Esophagus (tissue), 2 donors: ENCODE results near the gene ERCC8. TPM values are rescaled to one million over a fixed set of nuclear protein-coding genes. Genes with fewer than 3 reads are reported as not detected.

Experiments used
- H3K27ac ChIP-seq, 2 donors: one replicate each; pipeline ENCODE4 v1.5.1; 2013; ENCODE audit warnings: low read depth in 2 of 2, mild to moderate bottlenecking in 2 of 2, inconsistent platforms in 1 of 2, low read length in 1 of 2, moderate library complexity in 1 of 2
- H3K27me3 ChIP-seq, 2 donors: one replicate each; pipeline ENCODE4 v1.6.1; 2013; ENCODE audit warnings: low read length in 2 of 2, control low read depth in 1 of 2, mild to moderate bottlenecking in 1 of 2; ENCODE audit not compliant: insufficient read depth in 2 of 2, control insufficient read depth in 1 of 2
- H3K36me3 ChIP-seq, 2 donors: one replicate each; pipeline ENCODE4 v1.6.1; 2013; ENCODE audit warnings: low read length in 1 of 2; ENCODE audit not compliant: control insufficient read depth in 2 of 2, insufficient read depth in 2 of 2
- H3K4me1 ChIP-seq, 2 donors: one replicate each; pipeline ENCODE4 v1.6.1; 2013; ENCODE audit warnings: low read length in 1 of 2; ENCODE audit not compliant: control insufficient read depth in 2 of 2, insufficient read depth in 2 of 2
- H3K4me3 ChIP-seq, 2 donors: one replicate each; pipeline ENCODE4 v1.5.1; 2013; ENCODE audit warnings: low read length in 2 of 2, mild to moderate bottlenecking in 2 of 2, low read depth in 1 of 2, moderate library complexity in 1 of 2
- H3K9me3 ChIP-seq, 2 donors: one replicate each; pipeline ENCODE4 v1.6.1; 2013; ENCODE audit warnings: mild to moderate bottlenecking in 2 of 2, low read depth in 1 of 2, low read length in 1 of 2, moderate library complexity in 1 of 2; ENCODE audit not compliant: control insufficient read depth in 2 of 2, insufficient read depth in 1 of 2
- WGBS, 2 donors: extraction: QIAGEN DNeasy Blood & Tissue Kit; methylation state at CpG; one replicate each; pipeline ENCODE4 v1.1.7; 2013; 5-methylcytosine and 5-hydroxymethylcytosine counted together
- polyA plus RNA-seq, 2 donors: library from polyadenylated mRNA; stranded (reverse); fragments of 200-250 nt; gene quantifications; one replicate each; pipeline ENCODE4 v1.2.3, GENCODE V29; 2013
- donor health status: healthy with polysubstance abuse.
- donor health status: Bipolar disorder and iron deficiency.

Gene ERCC8
- polyA plus RNA-seq, 2 donors: 2.5 to 4.2 TPM

- H3K4me1 ChIP-seq: peaks cover 0 to 5% of the 10 kb centered on the region in 2 donors
- no peaks in the 10 kb centered on the region for H3K36me3 ChIP-seq
- H3K4me3 ChIP-seq: no peak overlapping the region
- H3K27me3 ChIP-seq: no peaks in the 10 kb centered on the region
- no peaks in the 10 kb centered on the region for H3K9me3 ChIP-seq
- H3K27ac ChIP-seq: no peak overlapping the region
- WGBS, 2 donors: 92 to 93% methylated on average over 1 of the region's 1 CpG
Observed at GRCh38 chr5:60846298-60846697, 98.6 kb downstream of the ERCC8 start.

GRCh38 chr5:60843936-60844905 lies 100.6 kb downstream of the ERCC8 start, which contains the start of gene ELOVL7:
Gene ELOVL7 (minus strand): TSS chr5:60844269. CDS start chr5:60787397, 56,872 bp downstream.
- no peaks in the 10 kb centered on the region for H3K27me3 ChIP-seq
- H3K36me3 ChIP-seq: no peaks in the 10 kb centered on the region
- H3K27ac ChIP-seq: no peak within 1 kb of the TSS
- H3K4me1 ChIP-seq: peaks cover 0 to 5% of the 10 kb centered on the region in 2 donors
- H3K4me3 ChIP-seq: peak within 1 kb of the TSS; percentile 64 to 69
- no peaks in the 10 kb centered on the region for H3K9me3 ChIP-seq
- WGBS, 2 donors: 1% methylated on average over 69 to 87 of the region's 87 CpGs

GRCh38 chr5:60843386-60843935 lies 101.4 kb downstream of the ERCC8 start:
- H3K36me3 ChIP-seq: no peaks in the 10 kb centered on the region
- WGBS, 2 donors: 0% methylated on average over 42 to 49 of the region's 49 CpGs
- no peaks in the 10 kb centered on the region for H3K27me3 ChIP-seq
- no peak overlapping the region for H3K27ac ChIP-seq
- peak overlapping the region; percentile 64 to 69 for H3K4me3 ChIP-seq
- H3K4me1 ChIP-seq: peaks cover 0 to 5% of the 10 kb centered on the region in 2 donors
- no peaks in the 10 kb centered on the region for H3K9me3 ChIP-seq

- Histone ChIP-seq H3K27me3 (no peaks in the 10 kb centered on the region), H3K4me1 (peaks cover 0 to 5% of the 10 kb centered on the region in 2 donors), H3K4me3 (peak overlapping the region; percentile 64 to 69), H3K27ac (no peak overlapping the region), H3K36me3 (no peaks in the 10 kb centered on the region), H3K9me3 (no peaks in the 10 kb centered on the region)
- WGBS, 2 donors: 8 to 11% methylated on average over 26 of the region's 26 CpGs
Observed at GRCh38 chr5:60842871-60843385, 101.9 kb downstream of the ERCC8 start.

- Histone ChIP-seq H3K9me3 (no peaks in the 10 kb centered on the region), H3K4me1 (peaks cover 0 to 5% of the 10 kb centered on the region in 2 donors), H3K36me3 (no peaks in the 10 kb centered on the region), H3K27ac (no peak overlapping the region), H3K27me3 (no peaks in the 10 kb centered on the region), H3K4me3 (no peak overlapping the region)
- 84 to 85% methylated on average over 2 of the region's 2 CpGs for WGBS, 2 donors
Observed at GRCh38 chr5:60841361-60841760, 103.5 kb downstream of the ERCC8 start.

- WGBS, 2 donors: 56 to 60% methylated on average over 3 of the region's 3 CpGs
- H3K27ac ChIP-seq: no peak overlapping the region
- H3K4me1 ChIP-seq: no peaks in the 10 kb centered on the region
- no peaks in the 10 kb centered on the region for H3K36me3 ChIP-seq
- no peaks in the 10 kb centered on the region for H3K27me3 ChIP-seq
- H3K9me3 ChIP-seq: no peaks in the 10 kb centered on the region
- no peak overlapping the region for H3K4me3 ChIP-seq
Observed at GRCh38 chr5:60836131-60836530, 108.7 kb downstream of the ERCC8 start.

GRCh38 chr5:60835554-60835953 lies 109.3 kb downstream of the ERCC8 start:
- Histone ChIP-seq H3K9me3 (no peaks in the 10 kb centered on the region), H3K4me3 (no peak overlapping the region), H3K4me1 (no peaks in the 10 kb centered on the region), H3K27me3 (no peaks in the 10 kb centered on the region), H3K27ac (no peak overlapping the region), H3K36me3 (no peaks in the 10 kb centered on the region)
- 58 to 68% methylated on average over 5 of the region's 5 CpGs for whole genome bisulfite sequencing, 2 donors

- Histone ChIP-seq H3K4me3 (no peak overlapping the region), H3K36me3 (no peaks in the 10 kb centered on the region), H3K27me3 (no peaks in the 10 kb centered on the region), H3K4me1 (no peaks in the 10 kb centered on the region), H3K27ac (no peak overlapping the region), H3K9me3 (no peaks in the 10 kb centered on the region)
Observed at GRCh38 chr5:60833520-60833919, 111.3 kb downstream of the ERCC8 start.

- Histone ChIP-seq H3K9me3 (no peaks in the 10 kb centered on the region), H3K27ac (no peak overlapping the region), H3K4me3 (no peak overlapping the region), H3K36me3 (no peaks in the 10 kb centered on the region), H3K4me1 (no peaks in the 10 kb centered on the region), H3K27me3 (no peaks in the 10 kb centered on the region)
Observed at GRCh38 chr5:60830581-60831127, 114.2 kb downstream of the ERCC8 start.
